ENCODE results near the gene GATA5. TPM values are rescaled to one million over a fixed set of nuclear protein-coding genes. Genes with fewer than 3 reads are reported as not detected.
A peak's percentile ranks its signal among the peaks of the same experiment; 100 is the strongest.
"Not testable (repeated sequence)": the region's sequence is repeated elsewhere in the genome, so short reads cannot be mapped to it uniquely, and the experiment has no call there.

Gene GATA5
- total RNA-seq, 1 donor from 2014 or later: 0.48 TPM

DNA sequence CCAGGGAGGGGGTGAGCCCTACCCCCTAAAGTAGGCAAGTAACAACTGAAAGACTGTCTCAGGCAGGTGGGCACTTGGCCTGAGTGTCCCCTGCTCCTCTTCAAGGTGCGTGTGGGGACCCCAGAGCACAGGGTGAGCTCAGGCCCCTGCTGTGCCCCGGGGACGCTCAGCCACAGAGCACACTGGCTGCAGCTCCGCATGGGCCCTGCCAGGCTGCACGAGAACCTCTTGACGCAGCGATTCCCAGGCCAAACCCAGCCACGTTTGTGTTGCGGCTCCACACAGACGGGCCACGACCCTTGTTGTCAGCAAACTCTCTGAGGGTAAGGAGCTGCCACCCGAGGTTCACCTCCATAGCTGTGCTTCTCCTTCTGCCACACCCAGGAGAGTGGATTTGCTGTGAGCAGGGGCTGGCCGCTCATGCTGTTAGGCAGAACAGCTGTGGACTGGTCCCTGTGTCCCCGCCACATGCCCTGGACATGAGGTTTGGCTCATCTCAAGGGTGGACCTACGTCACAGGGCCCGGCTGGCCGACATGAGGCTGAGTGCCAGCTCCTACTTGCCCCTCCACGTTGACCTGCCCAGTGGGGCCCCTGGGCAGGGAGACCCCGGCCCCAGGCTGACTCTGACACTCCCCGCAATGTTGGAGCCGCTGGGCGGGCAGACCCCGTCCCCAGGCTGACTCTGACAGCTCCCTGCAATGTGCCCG, 29.7 kb upstream of the GATA5 start:
- DNase-seq (ENCODE audit: low spot score): no peak

DNA sequence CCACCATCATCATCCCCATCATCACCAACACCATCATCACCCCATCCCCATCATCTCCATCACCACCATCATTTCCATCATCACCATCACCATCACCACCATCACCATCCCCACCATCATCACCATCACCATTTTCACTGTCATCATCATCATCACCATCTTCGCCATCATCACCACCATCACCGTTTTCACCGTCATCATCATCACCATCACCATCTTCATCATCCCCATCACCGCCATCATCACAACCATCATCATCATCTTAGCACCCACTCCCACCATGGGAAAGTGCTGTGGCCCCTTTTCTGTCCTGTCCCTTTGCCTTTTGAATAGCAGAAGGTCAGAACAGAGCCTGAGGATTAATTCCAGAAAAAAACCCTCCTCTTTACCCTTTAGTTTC, 28.5 kb upstream of the GATA5 start:
- DNase-seq (ENCODE audit: low spot score): no peak

DNA sequence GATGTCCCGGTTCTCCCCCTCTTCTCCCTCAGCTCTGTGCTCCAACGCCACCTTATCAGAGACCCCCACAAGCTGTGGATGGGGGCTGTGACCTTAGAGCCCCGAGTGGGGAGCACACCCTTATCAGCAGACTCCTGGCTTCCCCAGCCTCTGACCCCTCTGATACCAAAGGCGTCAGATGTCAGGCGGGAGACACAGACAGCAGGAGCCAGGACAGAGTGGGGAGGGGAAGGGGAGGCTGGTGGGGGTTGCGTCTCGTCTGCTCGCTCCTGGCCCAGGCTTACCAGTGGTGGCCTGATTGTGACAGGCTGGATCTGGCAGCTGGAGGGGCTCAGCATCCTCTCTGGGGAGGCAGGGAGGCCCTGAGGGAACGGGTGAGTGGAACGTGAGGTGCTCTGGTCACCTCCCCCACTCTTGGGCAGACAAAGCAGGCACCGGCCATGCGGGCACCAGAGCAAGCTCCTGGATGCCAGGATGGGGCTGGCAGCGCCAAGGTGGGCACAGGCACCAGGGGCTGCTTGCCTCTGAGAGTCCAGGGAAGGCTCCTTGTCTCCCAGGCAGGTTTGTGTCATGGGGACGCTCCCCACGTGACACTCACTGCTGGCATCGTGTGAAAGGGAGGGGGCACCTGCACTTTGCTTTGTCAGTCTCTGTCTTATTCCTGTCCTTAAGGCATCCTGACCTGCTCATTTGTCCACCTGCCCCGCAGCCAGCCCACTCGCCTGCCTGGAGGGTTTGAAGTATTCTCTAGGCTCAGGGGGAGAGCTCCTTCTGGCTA, 27.8 kb upstream of the GATA5 start:
- DNase-seq (ENCODE audit: low spot score): no peak

DNA sequence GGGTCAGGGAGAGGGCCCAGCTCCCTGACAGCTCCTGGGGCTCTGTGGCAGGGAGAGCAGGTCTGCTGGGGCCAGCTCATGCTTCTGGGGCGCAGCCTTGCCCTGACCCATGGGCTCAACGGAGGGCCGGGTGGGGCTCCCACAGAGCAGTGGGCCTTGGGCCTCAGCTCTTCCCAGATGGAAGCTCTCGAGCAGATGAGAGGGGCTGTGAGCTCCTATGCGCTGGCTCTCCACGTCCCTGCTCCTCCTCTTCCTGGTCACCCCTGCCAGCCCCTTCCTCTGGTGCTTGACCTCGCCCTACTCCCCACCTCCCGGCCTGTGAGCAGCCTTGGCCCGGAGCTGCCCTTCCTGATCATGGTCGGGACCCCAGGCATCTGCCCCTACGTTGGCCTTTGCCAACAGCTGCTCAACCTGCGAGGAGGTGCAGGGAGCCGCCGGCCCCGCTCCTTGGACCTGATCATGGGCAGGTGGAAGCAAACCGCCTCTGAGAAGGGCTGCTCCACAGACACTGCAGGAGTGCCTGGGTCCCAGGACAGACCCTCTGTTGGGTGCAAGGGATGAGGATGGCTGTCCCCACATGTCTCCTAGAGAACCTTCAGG, 26.8 kb upstream of the GATA5 start:
- DNase-seq (ENCODE audit: low spot score): no peak

DNA sequence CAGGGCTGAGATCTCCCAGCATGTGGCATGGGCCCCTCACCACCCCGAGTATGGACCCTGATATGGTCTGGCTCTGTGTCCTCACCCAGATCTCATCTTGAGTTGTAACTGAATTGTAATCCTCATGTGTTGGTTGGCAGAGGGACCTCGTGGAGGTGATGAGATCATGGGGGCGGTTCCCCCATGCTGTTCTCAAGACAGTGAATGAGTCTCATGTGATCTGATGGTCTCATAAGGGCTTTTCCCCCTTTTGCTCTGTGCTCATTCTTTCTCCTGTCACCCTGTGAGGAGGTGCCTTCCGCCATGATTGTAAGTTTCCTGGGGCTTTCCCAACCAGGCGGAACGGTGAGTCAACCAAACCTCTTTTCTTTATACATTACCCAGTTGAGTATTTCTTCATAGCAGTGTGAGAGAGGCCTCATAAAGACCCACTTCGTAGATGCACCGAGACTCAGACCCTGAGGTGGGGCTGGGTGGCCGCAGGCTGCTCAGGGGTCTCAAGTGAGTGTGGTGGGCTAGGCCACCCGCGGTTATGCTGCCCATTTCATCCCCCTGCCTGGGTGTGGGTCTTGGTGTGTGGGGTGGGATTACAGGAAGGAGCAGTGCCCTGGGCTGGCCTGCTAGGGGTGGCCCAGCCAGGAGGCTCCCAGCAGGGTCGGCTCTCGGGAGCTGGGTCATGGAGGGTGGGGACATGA, 26.2 kb upstream of the GATA5 start:
- DNase-seq (ENCODE audit: low spot score): no peak

DNA sequence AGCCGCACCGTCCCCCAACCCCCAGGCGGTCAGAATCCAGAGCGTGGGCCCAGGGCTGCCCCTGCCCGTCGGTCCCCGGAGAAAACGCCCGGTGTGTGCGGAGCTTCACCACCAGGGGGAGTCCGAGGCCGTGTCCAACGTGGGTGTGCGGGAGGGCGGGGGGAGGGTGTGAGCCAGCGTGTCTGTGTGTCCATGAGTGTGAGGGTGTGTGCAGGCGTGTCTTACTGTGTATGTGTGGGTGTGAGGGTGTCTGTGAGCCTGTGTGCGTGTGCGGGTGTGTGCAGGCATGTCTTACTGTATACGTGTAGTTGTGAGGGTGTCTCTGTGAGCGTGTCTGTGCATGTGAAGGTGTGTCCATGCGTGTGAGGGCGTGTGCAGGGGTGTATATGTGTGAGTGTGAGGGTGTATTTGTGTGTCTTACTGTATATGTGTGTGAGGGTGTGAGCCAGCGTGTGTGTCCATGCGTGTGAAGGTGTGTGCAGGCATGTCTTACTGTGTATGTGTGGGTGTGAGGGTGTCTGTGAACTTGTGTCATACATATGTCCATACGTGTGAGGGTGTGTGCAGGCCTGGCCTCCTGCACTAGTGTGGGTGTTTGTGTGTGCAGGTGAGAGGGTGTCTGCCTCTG, 24.6 kb upstream of the GATA5 start:
- DNase-seq (ENCODE audit: low spot score): peak; percentile 76

DNA sequence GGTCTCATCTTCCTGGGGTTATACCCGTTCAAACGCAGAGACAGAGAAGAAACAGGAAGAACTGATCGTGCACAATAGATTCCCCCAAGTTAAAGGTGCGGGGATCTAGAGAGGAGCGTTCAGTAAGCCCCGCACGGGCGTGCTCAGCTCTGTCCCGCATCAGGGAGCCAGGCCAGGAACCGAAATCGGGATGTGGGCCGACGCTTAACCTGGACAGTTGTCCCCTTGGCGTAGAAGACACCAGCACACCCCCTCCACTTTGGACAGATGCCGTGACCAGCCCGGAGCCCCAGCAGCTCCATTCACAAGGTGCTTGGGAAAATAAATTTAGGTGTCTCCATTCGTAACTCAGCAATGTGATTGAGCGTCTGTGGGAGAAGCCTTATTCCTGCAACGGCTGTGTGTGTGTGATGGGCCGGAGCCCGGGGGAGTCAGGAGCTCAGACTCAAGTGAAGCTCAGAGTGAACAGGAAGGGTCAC, 24.0 kb upstream of the GATA5 start:
- DNase-seq (ENCODE audit: low spot score): no peak

DNA sequence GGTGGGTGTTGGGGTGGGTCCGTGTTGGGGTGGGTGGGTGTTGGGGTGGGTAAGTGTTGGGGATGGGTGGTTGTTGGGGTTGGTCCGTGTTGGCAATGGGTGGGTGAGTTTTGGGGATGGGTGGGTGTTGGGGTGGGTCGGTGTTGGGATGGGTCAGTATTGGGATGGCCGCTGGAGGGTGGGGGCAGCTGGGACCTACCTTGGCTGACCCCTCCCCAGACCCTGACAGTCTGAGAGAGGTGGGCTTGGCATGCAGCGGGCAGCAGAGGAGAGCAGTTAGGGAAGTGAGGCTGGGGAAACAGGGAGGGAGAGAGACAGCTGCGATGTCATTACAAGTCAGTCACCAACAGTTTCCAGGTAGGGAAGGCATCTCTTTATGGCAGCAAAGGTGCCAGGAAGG, 23.1 kb upstream of the GATA5 start:
- no peak for DNase-seq (ENCODE audit: low spot score)

DNA sequence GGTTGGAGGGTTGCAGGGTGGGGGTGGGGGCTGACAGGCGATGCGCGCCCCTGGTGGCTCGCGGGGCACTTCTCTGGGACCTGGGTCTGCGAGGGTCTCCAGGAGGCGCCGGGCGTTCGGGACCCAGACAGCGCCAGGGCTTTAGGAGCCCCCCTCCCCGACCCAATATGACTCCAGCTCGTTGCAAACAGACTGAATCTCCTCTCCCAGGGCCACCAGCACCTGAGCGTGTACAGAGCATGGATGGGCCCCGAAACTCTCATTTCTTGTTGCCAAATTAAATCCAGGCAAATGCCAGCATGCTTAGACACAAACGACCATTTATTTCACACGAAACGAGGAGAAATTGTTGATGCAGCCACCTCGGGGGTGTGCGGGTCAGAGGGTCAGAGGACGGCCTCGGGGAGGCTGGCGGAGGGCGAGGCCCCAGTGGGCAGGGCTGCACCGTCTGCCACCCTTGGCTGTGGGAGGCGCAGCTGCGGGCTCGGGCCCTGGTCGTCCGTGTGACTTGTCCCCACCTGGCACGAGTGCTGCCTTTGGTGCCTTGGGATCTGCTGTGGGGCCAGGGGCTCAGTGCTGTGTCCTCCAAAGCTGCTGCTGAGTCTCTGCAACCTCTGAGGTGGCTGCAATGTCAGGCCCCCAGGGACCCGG, 20.9 kb upstream of the GATA5 start:
- no peak for DNase-seq (ENCODE audit: low spot score)

DNA sequence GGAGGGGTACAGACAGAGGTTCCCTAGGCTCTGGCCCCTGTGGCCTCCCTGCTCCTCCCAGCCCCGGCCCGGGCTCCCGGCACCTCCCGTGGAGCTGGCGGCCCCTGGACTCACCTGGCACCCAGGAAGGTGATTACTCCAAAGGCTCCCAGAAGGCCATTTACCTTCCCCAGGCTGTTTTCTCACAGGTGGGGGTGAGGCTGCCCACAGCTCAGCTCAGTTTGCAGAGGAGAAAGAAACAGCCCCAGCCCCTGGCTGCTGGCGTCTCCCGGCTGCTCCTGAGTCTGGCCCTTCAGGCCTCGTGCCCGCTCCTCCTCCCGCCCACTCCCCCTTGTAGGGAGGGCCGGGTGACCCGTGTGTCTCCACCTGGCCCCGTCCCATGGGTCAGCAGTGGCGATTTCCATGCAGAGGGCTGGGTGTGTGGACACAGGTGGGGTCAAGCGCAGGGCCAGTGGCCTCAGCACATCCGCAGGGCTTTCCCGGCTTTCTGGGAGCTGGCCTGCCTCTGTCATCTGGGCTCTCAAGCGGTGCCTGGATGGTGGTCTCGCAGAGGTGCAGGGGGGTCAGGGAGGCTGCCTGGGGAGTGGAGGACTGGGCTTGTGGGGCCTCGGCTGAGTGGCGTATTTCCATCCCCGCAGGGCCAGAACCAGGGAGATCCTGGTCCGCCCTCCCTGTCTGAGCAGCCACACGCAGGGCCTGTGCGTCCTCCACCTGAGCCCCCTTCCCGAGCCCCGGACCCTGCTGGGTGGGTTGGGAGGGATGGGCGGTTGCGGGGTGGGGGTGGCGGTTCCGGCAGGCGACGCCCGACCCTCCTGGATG, 20.2 kb upstream of the GATA5 start:
- no peak for DNase-seq (ENCODE audit: low spot score)

DNA sequence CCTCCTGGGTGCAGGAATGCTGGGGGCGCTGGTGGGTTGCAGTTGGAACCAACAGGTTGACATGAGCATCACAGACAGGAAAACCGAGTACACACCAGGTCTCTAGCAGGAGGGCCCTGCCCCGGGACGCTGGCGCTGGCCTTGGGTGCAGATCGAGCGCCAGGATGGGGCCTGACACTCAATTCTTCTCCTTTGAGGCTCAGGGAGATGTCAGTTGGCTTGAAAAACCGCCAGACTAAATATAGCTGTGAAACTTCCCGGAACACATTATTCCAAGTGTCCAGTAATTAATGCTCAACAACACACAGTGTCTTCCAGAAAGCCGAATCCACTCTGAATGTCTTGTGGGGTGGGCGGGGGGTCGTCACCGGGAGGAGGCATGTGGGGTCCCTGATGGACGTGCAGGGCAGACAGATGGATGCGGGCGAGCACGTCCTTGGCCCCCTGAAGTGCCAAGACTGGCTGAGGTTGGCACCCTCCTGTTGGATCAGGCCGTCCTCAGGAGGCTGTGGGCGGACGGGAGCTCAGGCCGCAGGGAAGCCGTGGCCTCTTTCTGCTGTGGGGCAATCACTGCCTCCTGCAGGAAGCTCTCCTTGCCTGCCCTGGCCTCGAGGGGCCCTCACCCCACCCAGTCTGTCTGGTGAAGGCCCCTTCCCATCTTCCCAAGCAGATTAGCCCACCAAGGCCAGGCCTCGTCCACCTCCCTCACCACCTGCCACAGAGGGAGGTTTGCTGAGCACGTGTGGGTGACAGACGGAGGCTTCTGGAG, 19.4 kb upstream of the GATA5 start:
- DNase-seq (ENCODE audit: low spot score): no peak

DNA sequence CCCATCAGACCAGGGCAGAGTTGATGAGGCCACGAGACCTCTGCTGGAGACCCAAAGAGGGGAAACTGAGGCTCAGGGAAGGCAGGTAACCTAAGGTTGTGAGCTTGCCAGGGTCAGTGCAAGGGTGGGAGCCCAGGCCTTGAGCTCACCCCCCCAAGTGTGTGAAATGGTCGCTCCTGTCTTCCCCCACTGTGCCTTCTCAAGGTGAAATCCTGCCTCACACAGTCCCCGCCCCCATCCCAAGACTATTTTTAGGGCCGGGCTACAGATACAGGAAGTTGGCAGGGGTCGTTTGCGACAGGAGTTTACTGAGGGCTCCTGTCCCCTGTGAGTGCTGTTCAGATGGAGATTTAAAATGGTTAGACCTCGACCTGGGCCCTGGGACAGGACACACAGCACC, 18.7 kb upstream of the GATA5 start:
- no peak for DNase-seq (ENCODE audit: low spot score)

DNA sequence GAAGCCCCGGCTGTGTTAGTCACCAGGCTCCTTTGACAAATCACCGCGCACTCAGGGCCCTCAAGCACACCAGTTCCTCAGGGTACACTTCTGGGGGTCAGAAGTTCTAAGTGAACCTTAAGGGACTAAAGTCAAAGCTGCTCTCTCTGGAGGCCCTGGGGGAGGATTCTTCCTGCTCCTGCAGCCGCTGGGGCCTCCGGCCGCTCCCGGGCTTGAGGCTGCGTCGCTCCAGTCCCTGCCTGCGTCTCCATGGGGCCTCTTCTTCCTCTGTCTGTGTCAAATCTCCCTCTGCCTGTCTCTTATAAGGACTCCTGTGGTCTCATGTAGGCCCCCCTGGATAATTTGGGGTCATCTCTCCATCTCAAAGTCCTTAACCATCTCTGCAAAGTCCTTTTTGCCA, 18.1 kb upstream of the GATA5 start:
- DNase-seq (ENCODE audit: low spot score): no peak

DNA sequence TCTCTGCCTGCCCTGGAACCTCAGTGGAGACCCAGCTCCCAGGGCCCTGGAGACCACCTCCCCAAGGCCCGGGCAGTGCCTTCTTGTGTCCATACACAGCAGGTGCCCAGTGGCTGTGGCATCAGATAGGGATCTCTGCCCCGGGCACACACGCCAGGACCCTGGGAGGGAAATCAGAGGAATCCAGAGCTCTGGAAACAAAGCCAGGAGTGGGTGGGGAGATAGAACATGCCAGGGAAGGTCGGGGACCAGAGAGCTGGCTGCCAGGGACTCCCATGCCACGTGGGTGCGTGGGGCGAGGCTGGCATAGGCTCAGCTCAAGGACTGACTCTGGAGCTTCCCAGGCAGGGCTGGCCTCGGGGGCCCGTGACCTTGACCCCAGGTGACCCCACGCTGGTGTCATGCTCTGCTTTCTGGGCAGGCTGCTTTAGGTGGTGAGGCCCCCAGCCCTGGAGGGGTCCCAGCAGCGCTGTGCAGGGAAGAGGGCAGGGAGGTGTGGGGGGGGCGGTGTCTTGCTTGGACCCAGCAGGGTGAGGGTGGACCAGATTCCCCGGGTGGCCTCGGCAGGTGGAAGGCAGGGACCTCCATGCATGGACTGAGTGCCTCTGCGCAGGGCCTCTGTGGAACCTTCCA, 17.6 kb upstream of the GATA5 start:
- no peak for DNase-seq (ENCODE audit: low spot score)

DNA sequence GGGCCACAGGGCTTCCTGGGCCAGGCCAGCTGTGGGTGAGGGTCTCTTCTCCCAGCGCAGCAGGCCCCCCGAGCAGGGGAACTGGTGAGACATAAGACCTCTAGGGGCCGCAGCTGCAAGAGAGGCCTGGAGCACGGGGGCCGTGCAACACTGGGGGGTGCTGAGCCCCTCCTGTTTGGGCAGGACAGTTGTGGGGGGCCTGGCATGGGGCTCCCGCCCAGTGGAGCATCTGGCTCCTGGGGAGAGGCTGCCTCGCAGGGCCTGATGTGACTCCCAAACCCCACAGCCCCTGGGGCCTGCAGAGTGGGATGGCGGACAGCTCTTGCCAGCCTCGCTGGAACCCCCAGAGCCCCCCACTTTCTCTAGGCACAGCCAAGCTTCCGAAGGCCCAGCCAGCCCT, 16.9 kb upstream of the GATA5 start:
- no peak for DNase-seq (ENCODE audit: low spot score)

DNA sequence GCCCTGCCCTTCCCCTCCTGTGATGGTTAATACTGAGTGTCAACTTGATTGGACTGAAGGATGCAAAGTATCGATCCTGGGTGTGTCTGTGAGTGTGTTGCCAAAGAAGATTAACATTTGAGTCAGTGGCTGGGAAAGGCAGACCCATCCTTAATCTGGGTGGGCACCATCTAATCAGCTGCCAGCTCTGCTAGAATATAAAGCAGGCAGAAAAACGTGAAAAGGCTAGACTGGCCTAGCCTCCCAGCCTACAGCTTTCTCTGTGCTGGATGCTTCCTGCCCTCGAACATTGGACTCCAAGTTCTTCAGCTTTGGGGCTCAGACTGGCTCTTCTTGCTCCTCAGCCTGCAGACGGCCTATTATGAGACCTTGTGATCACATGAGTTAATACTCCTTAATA, 15.0 kb upstream of the GATA5 start:
- DNase-seq (ENCODE audit: low spot score): not testable (repeated sequence)

DNA sequence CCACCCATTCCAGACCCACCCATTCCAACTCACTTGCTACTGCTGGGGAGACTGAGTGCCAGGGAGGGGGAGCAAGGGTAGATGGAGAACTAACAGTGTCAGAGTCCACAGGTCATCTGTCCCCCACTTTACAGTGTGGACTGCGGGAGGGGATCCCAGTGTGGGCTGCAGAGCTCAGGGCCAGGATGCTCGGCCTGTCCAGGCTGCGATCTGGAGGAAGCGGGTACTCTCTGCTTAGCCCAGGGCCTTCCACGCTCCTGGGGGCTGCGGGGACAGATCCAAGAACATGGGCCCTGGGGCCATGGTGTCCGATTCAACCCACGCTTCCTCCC, 14.1 kb upstream of the GATA5 start:
- no peak for DNase-seq (ENCODE audit: low spot score)

DNA sequence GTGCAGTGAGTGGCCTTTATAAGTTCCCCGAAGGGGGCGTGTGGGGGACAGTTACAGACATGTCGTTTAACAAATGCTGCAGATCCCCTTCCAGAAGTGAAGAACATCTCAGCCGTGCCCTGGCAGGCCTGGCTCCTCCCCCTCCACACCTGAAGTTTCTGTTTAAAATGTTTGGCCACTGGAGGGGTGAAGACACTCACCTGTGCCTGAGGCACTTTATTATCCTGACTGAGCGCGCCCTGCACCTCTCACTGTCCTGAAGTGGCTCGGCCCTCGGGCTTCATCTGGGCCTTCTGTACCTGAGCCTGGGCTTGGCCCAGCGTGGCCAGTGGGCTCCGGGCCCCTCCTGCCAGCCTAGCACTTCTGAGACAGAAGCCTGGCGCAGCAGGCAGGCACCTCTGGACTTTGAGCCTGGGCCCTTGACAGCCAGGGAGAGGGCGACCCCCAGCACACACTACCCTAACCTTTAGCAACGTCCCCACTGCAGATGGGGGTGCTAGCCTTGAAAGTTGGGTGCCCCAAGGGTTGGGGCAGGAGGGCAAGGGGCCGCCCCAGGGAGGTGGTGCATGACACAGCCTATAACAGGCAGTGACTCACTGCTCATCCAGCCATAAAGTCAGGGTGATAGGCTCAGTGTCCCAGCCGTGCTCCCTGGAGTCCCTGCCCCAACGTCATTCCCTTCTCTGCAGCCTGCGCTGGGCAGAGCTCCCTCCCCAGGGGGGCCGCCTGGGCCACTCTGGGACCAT, 13.6 kb upstream of the GATA5 start:
- DNase-seq (ENCODE audit: low spot score): peak; percentile 61
